Retinal pigment epithelial cell (primary cell): ENCODE results near the gene ART4.

Experiments used
- DNase-seq: peaks from one replicate; pipeline ENCODE4 v3.0.0-alpha.2; 2010; ENCODE audit warnings: low read depth
- H3K4me3 ChIP-seq: 2 replicates; pipeline ENCODE4 v1.5.1; 2011; ENCODE audit warnings: mild to moderate bottlenecking, low read length, control low read depth, moderate library complexity
- TF ChIP-seq, protein P1 (sequence below): conservative IDR thresholded peaks from 2 replicates; pipeline ENCODE4 v1.5.1; 2011; ENCODE audit warnings: low read depth, low read length, control low read depth, inconsistent platforms

ART4 gene

DNA sequence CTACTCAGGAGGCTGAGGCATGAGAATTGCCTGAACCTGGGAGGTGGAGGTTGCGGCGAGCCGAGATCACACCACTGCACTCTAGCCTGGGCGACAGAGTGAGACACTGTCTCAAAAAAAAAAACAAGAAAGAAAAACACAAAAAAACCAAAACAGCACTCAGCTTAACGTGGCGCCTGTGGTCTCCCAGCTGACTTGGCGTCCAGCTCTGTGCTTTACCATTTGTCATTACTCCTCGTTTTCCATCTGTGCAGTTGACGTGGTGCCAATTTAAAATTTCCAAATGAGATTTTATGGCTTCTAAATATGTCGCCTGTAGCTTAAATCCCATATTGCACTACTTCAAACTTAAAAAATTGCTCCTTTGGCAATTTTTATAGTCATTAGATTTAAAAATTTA, 40.4 kb upstream of the ART4 start:
- TF ChIP-seq, protein P1, sequence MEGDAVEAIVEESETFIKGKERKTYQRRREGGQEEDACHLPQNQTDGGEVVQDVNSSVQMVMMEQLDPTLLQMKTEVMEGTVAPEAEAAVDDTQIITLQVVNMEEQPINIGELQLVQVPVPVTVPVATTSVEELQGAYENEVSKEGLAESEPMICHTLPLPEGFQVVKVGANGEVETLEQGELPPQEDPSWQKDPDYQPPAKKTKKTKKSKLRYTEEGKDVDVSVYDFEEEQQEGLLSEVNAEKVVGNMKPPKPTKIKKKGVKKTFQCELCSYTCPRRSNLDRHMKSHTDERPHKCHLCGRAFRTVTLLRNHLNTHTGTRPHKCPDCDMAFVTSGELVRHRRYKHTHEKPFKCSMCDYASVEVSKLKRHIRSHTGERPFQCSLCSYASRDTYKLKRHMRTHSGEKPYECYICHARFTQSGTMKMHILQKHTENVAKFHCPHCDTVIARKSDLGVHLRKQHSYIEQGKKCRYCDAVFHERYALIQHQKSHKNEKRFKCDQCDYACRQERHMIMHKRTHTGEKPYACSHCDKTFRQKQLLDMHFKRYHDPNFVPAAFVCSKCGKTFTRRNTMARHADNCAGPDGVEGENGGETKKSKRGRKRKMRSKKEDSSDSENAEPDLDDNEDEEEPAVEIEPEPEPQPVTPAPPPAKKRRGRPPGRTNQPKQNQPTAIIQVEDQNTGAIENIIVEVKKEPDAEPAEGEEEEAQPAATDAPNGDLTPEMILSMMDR: no peak
- no peak overlapping the region for H3K4me3 ChIP-seq
- DNase-seq: no peak

DNA sequence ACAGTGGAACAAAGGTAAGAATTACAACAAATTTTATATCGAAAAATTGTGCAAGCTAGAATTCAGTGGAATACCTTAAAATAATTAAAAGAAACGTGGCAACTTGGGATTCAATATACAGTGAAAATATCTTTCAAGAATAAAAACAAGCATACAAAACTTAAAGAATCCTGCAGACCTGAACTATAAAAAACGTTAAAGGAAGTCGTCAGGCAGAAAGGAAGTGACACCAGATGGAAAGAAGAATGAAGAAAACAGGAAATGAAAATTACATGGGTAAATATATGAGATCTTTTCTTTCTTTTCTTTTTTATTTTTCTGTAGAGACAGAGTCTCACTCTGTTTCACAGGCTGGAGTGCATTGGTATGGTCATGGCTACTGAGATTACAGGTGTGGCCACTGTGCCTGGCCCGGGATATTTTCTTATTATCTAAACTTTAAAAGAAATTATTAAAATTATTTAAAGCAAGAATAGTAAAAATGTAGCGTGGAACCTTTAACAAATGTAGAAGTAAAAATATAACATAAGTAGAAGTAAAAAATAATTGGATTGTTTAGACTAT, 37.6 kb upstream of the ART4 start:
- no peak overlapping the region for H3K4me3 ChIP-seq
- TF ChIP-seq, protein P1: no peak
- DNase-seq: no peak

DNA sequence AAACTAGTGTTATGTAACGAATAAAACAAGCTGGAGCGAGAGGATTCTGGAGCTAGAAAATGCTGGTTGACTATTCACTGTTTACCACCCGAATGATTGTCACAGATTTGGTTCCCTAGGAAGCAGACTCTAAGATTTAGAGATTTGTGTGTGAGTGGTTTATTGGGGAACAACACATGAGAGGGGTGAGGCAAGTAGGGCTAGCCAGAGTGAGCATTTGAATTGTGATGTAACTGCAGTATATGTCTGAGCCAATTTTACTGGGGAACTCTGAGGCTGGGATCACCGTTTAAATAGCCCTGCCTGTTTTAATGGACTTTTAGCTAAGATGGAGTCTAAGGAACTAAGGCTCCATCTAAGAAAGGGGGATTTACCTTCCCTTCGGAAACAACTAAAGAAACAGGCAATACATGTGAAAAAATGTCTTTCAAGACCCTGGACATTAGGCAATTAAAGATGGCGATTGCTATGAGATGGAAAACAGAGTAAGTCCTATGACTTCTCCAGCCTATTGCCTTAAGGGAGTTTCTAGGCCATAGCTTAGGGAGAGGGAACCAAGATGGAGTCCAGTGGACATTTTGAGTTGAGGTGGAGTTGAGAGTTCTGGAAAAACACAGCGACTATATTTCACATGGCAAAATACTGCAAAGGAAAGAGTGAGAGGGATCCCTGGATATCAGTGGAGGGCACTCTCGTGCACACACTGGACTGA, 36.1 kb upstream of the ART4 start:
- TF ChIP-seq, protein P1: no peak
- DNase-seq: no peak
- no peak overlapping the region for H3K4me3 ChIP-seq

DNA sequence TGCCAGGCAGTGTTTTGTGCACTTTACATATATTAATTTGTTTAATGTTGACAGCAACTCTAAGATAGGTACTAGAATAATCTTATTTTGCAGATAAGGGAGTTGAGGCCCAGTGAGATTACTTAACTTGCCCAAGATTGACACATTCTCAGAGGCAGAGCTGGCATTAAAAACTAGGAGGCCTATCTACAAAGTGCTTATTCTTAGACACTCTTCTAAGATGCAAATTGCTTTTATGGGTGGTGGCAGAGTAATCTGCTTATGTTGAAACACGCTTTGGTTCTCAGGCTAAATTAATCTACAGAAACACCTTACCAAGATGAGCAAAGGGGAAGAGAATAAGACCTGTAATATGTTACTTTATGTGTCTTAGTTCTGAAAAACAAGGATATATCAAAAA, 35.2 kb upstream of the ART4 start:
- TF ChIP-seq, protein P1: no peak
- H3K4me3 ChIP-seq: no peak overlapping the region
- no peak for DNase-seq

DNA sequence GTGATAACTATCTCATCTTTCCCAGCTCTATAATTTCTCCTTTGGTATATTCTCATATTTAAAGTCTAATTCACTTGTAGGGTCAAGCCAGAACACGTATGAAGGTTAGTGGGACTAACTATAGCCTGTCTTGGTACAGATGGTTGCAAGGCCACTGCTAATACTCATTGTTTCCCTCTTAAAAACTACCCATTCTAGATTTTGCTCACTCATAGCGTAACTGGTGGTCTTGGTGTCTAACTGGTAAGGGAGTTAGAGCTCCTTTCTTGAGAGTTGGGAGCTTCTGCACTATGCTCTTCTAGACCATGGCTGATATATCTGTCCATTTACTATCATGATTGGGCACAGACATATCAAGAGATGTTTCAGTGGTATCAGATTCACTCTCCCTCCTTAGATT, 33.5 kb upstream of the ART4 start:
- no peak for DNase-seq
- TF ChIP-seq, protein P1: no peak
- no peak overlapping the region for H3K4me3 ChIP-seq

DNA sequence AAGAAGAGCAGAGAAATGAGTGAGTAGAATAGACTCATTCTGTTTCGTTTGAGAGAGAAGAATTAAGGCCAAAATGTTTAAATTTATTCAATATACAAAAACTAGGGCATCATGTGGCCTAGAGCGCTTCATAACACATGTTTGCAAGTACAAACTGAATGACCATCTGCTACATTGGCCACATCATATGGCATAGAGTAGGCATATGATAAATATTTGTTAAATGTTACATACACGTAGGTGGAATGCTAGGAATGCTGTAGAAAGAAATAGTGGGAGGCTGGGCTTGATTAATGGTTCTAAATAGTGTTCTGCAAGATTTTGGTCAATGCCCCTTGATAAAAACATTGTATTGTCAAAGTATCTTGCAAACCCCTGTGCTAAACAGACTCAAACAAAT, 31.6 kb upstream of the ART4 start:
- no peak for DNase-seq
- no peak overlapping the region for H3K4me3 ChIP-seq
- TF ChIP-seq, protein P1: no peak

DNA sequence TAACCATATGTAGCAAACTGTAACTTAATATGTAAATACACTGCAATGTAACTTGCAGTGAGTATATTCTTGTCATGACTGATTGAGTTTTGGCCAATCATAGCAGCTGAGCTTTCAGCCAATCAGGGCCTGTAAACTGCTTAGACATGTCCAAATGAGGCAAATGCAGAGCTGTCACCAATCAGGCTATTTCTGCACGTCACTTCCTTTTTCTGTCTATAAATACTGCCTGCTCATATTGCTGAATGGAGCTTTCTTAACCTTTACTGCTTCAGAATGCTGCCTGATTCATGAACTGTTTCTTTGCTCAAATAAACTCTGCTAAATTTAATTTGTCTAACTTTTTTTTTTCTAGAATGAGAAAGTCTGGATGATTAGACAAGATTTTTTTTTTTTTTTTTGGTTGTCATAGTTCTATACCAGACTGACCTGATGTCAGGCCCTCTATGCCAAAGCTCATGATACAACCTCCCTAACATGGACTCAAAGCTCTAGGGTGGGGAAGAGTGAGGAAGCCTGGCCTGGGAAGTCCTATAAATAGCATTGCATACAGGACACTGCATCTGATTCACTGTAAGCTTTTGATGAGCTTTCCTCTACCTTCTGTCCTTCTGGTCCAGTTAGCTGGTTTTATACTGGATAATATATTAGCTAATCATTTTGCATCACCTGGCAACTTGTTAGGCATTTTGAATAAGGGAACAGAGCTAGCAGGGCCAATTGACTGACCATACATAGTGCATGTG, 30.3 kb upstream of the ART4 start:
- H3K4me3 ChIP-seq: no peak overlapping the region
- TF ChIP-seq, protein P1: no peak
- no peak for DNase-seq
